Endothelial cell (in vitro differentiated cells): ENCODE data around the gene ZSCAN12. TPM values are rescaled to one million over a fixed set of nuclear protein-coding genes. Genes with fewer than 3 reads are reported as not detected.
A peak's percentile ranks its signal among the peaks of the same experiment; 100 is the strongest.

Source experiments
- DNase-seq: peaks from one replicate; pipeline ENCODE4 v3.0.0; 2021; ENCODE audit warnings: low spot score
- H3K27ac Mint-ChIP-seq: one replicate; pipeline ENCODE4 v1.8.0; 2021; ENCODE audit warnings: mixed read lengths, inconsistent platforms; ENCODE audit not compliant: unreplicated experiment
- H3K27me3 Mint-ChIP-seq: one replicate; pipeline ENCODE4 v1.8.0; 2021; ENCODE audit warnings: mild to moderate bottlenecking, moderate library complexity, mixed read lengths, inconsistent platforms; ENCODE audit not compliant: unreplicated experiment
- H3K36me3 Mint-ChIP-seq: one replicate; pipeline ENCODE4 v1.8.0; 2021; ENCODE audit warnings: mild to moderate bottlenecking, low read depth, mixed read lengths, inconsistent platforms; ENCODE audit not compliant: unreplicated experiment
- H3K4me1 Mint-ChIP-seq: one replicate; pipeline ENCODE4 v1.8.0; 2021; ENCODE audit warnings: mild to moderate bottlenecking, mixed read lengths, inconsistent platforms; ENCODE audit not compliant: unreplicated experiment
- H3K4me3 Mint-ChIP-seq: one replicate; pipeline ENCODE4 v1.8.0; 2021; ENCODE audit warnings: mild to moderate bottlenecking, mixed read lengths, inconsistent platforms; ENCODE audit not compliant: unreplicated experiment
- H3K9me3 Mint-ChIP-seq: one replicate; pipeline ENCODE4 v1.8.0; 2021; ENCODE audit warnings: mixed read lengths, inconsistent platforms; ENCODE audit not compliant: unreplicated experiment
- CTCF ChIP-seq: fragments of 200-600 bp; sonication (generic); IDR thresholded peaks from one replicate; pipeline ENCODE4 v1.5.0; 2021; ENCODE audit warnings: antibody characterized with exemption; ENCODE audit not compliant: unreplicated experiment
- total RNA-seq: library from RNA; stranded (reverse); fragmentation: NEBNext Ultra II Directional; extraction: Animal tissue kit (Norgen Biotek cat#: 25700); gene quantifications from one replicate; pipeline ENCODE4 v1.2.1, GENCODE V29; 2021; ENCODE audit not compliant: unreplicated experiment

ZSCAN12 gene
- total RNA-seq, 1 donor from 2014 or later, result 9.5 TPM

- no peak for TF ChIP-seq CTCF
- H3K4me1 Mint-ChIP-seq, result peaks cover 23% of the 10 kb centered on the region
- DNase-seq, result peak; percentile 66
These were observed 49.4 kb downstream of the ZSCAN12 start, which contains the start of gene ZKSCAN3 for GRCh38 chr6:28349892-28350737. TSS of gene ZKSCAN3 (plus strand) at chr6:28349947. CDS start at chr6:28359587, 9,640 bp downstream.

GRCh38 chr6:28349344-28349891 is 50.1 kb downstream of the ZSCAN12 start:
- no peak for DNase-seq
- peaks cover 8% of the 10 kb centered on the region for H3K36me3 Mint-ChIP-seq
- H3K27ac Mint-ChIP-seq, result peak overlapping the region; percentile 93
- H3K27me3 Mint-ChIP-seq, result peaks cover 4% of the 10 kb centered on the region
- peaks cover 22% of the 10 kb centered on the region for H3K4me1 Mint-ChIP-seq
- peak overlapping the region; percentile 100 for H3K4me3 Mint-ChIP-seq
- no peak for TF ChIP-seq CTCF
- H3K9me3 Mint-ChIP-seq, result no peaks in the 10 kb centered on the region

More at GRCh38 chr6:28349892-28350737, 49.4 kb downstream of the ZSCAN12 start, which contains the start of gene ZKSCAN3:
- H3K27ac Mint-ChIP-seq, result peak within 1 kb of the TSS; percentile 93
- H3K9me3 Mint-ChIP-seq, result no peaks in the 10 kb centered on the region
- peaks cover 4% of the 10 kb centered on the region for H3K27me3 Mint-ChIP-seq
- peak within 1 kb of the TSS; percentile 100 for H3K4me3 Mint-ChIP-seq
- peaks cover 8% of the 10 kb centered on the region for H3K36me3 Mint-ChIP-seq

GRCh38 chr6:28347119-28347518 is 52.4 kb downstream of the ZSCAN12 start:
- Mint-ChIP-seq H3K4me3 (no peak overlapping the region), H3K36me3 (no peaks in the 10 kb centered on the region), H3K27me3 (no peaks in the 10 kb centered on the region), H3K27ac (peak overlapping the region; percentile 10), H3K9me3 (no peaks in the 10 kb centered on the region), H3K4me1 (peaks cover 22% of the 10 kb centered on the region)
- no peak for TF ChIP-seq CTCF
- DNase-seq, result no peak

- no peaks in the 10 kb centered on the region for H3K36me3 Mint-ChIP-seq
- H3K27ac Mint-ChIP-seq, result no peak overlapping the region
- no peak for DNase-seq
- no peaks in the 10 kb centered on the region for H3K27me3 Mint-ChIP-seq
- no peak overlapping the region for H3K4me3 Mint-ChIP-seq
- H3K4me1 Mint-ChIP-seq, result peaks cover 13% of the 10 kb centered on the region
- H3K9me3 Mint-ChIP-seq, result no peaks in the 10 kb centered on the region
- no peak for TF ChIP-seq CTCF
These were observed 54.3 kb downstream of the ZSCAN12 start for GRCh38 chr6:28345201-28345600.
